ENCODE data around the gene SUV39H1. TPM values are rescaled to one million over a fixed set of nuclear protein-coding genes. Genes with fewer than 3 reads are reported as not detected.

Gene SUV39H1
- polyA plus RNA-seq, 1 of the 3 experiments (the other 2 are of a cell fraction) = 8.5 TPM

GRCh38 chrX:48754238-48754637 is 57.7 kb downstream of the SUV39H1 start:
- Histone ChIP-seq H3K4me3 (ENCODE audit: low read depth in 2 of 2, low read length in 1 of 2) (no peak overlapping the region), H3K4me1 (ENCODE audit: control insufficient read depth in 1 of 2, insufficient read depth in 2 of 2, low read depth in 1 of 2, low read length in 1 of 2) (no peaks in the 10 kb centered on the region), H3K36me3 (replicated peaks in 1 of 2; ENCODE audit: control insufficient read depth in 1 of 2, insufficient read depth in 2 of 2, low read length in 1 of 2) (no peaks in the 10 kb centered on the region), H2AFZ (ENCODE audit: low read depth) (no peak overlapping the region), H3K4me2 (no peak overlapping the region), H3K9me2 (no peaks in the 10 kb centered on the region), H3F3A (replicated peaks; ENCODE audit: insufficient read depth) (no peaks in the 10 kb centered on the region), H4K20me1 (ENCODE audit: insufficient read depth) (no peaks in the 10 kb centered on the region), H3K9me3 (no peaks in the 10 kb centered on the region), H3K9ac (no peak overlapping the region), H3K27ac (ENCODE audit: low read depth in 2 of 2, low read length in 1 of 2) (no peak overlapping the region), H3K27me3 (ENCODE audit: insufficient read depth) (peaks cover 6% of the 10 kb centered on the region), H3K79me2 (ENCODE audit: insufficient read depth) (no peaks in the 10 kb centered on the region)
- ChIA-PET POLR2A (no interaction called here), CTCF (no interaction called here)
- DNase-seq = no peak
- 16% methylated on average over 8 of the region's 8 CpGs for WGBS (ENCODE audit: low lambda C conversion rate)
- TF ChIP-seq RCOR1 (IDR thresholded peaks at IDR 0.05; ENCODE audit: low read length) (no peak), TEAD4 (IDR thresholded peaks at IDR 0.05; ENCODE audit: borderline replicate concordance, insufficient read depth) (no peak), MAX (IDR thresholded peaks at IDR 0.05; ENCODE audit: low read depth) (no peak), MEF2A (IDR thresholded peaks at IDR 0.05; ENCODE audit: borderline replicate concordance, low read depth) (no peak)

Small RNAs within 50 kb of the gene (small RNA-seq; reads per million reads assigned to genes)
- gene RNU6-1056P = 0 reads per million in 7 experiments

Other genes with a start within 250 kb of the SUV39H1 start
- gene SLC38A5, start 226.5 kb upstream of the SUV39H1 start, polyA plus RNA-seq (2012; rRNA removed) = 0.33 and 0.44 TPM in 2 replicates
- gene FTSJ1, start 220.5 kb upstream of the SUV39H1 start, polyA plus RNA-seq (2012; rRNA removed) = 31.5 and 34.1 TPM in 2 replicates
- gene PORCN, start 187.7 kb upstream of the SUV39H1 start, polyA plus RNA-seq (2012; rRNA removed) = 10.6 and 11.0 TPM in 2 replicates
- gene EBP, start 174.9 kb upstream of the SUV39H1 start, polyA plus RNA-seq (2012; rRNA removed) = 28.9 and 30.2 TPM in 2 replicates
- gene TBC1D25, start 157.0 kb upstream of the SUV39H1 start, polyA plus RNA-seq (2012; rRNA removed) = 11.8 and 18.4 TPM in 2 replicates
- 183 and 222 TPM in 2 replicates for gene RBM3, start 122.2 kb upstream of the SUV39H1 start, polyA plus RNA-seq (2012; rRNA removed)
- gene WDR13, start 99.2 kb upstream of the SUV39H1 start, polyA plus RNA-seq (2012; rRNA removed) = 58.0 and 101 TPM in 2 replicates
- 0.24 and 0.30 TPM in 2 replicates for gene WAS, start 12.9 kb upstream of the SUV39H1 start, polyA plus RNA-seq (2012; rRNA removed)
- gene GLOD5, start 65.0 kb downstream of the SUV39H1 start, polyA plus RNA-seq (2012; rRNA removed) = not detected in 2 replicates
- not detected in 2 replicates for gene GATA1, start 89.9 kb downstream of the SUV39H1 start, polyA plus RNA-seq (2012; rRNA removed)
- 34.0 and 48.9 TPM in 2 replicates for gene HDAC6, start 105.3 kb downstream of the SUV39H1 start, polyA plus RNA-seq (2012; rRNA removed)
- gene ERAS, start 129.8 kb downstream of the SUV39H1 start, polyA plus RNA-seq (2012; rRNA removed) = 0.03 and 0.06 TPM in 2 replicates
- gene PCSK1N, start 138.9 kb downstream of the SUV39H1 start, polyA plus RNA-seq (2012; rRNA removed) = 24.8 and 35.0 TPM in 2 replicates
- 81.0 and 87.0 TPM in 2 replicates for gene TIMM17B, start 201.0 kb downstream of the SUV39H1 start, polyA plus RNA-seq (2012; rRNA removed)
- gene PQBP1, start 201.2 kb downstream of the SUV39H1 start, polyA plus RNA-seq (2012; rRNA removed) = 67.2 and 113 TPM in 2 replicates
- gene SLC35A2, start 214.9 kb downstream of the SUV39H1 start, polyA plus RNA-seq (2012; rRNA removed) = 71.3 and 79.3 TPM in 2 replicates
- gene PIM2, start 222.3 kb downstream of the SUV39H1 start, polyA plus RNA-seq (2012; rRNA removed) = 12.3 and 14.5 TPM in 2 replicates

Data from SK-N-SH (cell line).